ENCODE results near the gene PTPRT. TPM values are rescaled to one million over a fixed set of nuclear protein-coding genes. Genes with fewer than 3 reads are reported as not detected.

PTPRT gene
- total RNA-seq, 4 donors from 2014 or later = under 0.01 to 2.1 TPM; not detected in 2

GRCh38 chr20:42613076-42613475 is 576.6 kb downstream of the PTPRT start:
- Histone ChIP-seq H3K36me3 (no peaks in the 10 kb centered on the region), H3K9me3 (no peaks in the 10 kb centered on the region), H3K4me3 (no peak overlapping the region), H3K27ac (no peak overlapping the region), H3K4me1 (no peaks in the 10 kb centered on the region), H3K27me3 (no peaks in the 10 kb centered on the region)
- DNase-seq = no peak
- intact Hi-C loops (cut with DNase I; ENCODE audit: low total_unique reads) = no loop called here
- TF ChIP-seq CTCF (IDR thresholded peaks at IDR 0.05) (no peak), POLR2A (IDR thresholded peaks at IDR 0.05) (no peak)

GRCh38 chr20:42611889-42612837 is 577.5 kb downstream of the PTPRT start:
- no peak for DNase-seq
- Histone ChIP-seq H3K4me3 (no peak overlapping the region), H3K4me1 (no peaks in the 10 kb centered on the region), H3K9me3 (no peaks in the 10 kb centered on the region), H3K27ac (no peak overlapping the region), H3K36me3 (no peaks in the 10 kb centered on the region), H3K27me3 (no peaks in the 10 kb centered on the region)
- TF ChIP-seq CTCF (IDR thresholded peaks at IDR 0.05) (no peak), POLR2A (IDR thresholded peaks at IDR 0.05) (no peak)
- intact Hi-C loops (cut with DNase I; ENCODE audit: low total_unique reads) = no loop called here

- no peaks in the 10 kb centered on the region for H3K4me1 ChIP-seq
- no peak overlapping the region for H3K4me3 ChIP-seq
- no peaks in the 10 kb centered on the region for H3K27me3 ChIP-seq
- DNase-seq = no peak
- no peak for TF ChIP-seq POLR2A (IDR thresholded peaks at IDR 0.05)
- no peak for TF ChIP-seq CTCF (IDR thresholded peaks at IDR 0.05)
- intact Hi-C loops (cut with DNase I; ENCODE audit: low total_unique reads) = no loop called here
- no peaks in the 10 kb centered on the region for H3K9me3 ChIP-seq
- no peaks in the 10 kb centered on the region for H3K36me3 ChIP-seq
- H3K27ac ChIP-seq = no peak overlapping the region
Measured at GRCh38 chr20:42611423-42611822, 578.3 kb downstream of the PTPRT start.

GRCh38 chr20:42610070-42610469 is 579.6 kb downstream of the PTPRT start:
- no peaks in the 10 kb centered on the region for H3K4me1 ChIP-seq

More at GRCh38 chr20:42610070-42610469, 579.6 kb downstream of the PTPRT start:
- no peak overlapping the region for H3K4me3 ChIP-seq
- H3K27me3 ChIP-seq = no peaks in the 10 kb centered on the region
- intact Hi-C loops (cut with DNase I; ENCODE audit: low total_unique reads) = no loop called here
- TF ChIP-seq CTCF (IDR thresholded peaks at IDR 0.05) = no peak
- TF ChIP-seq POLR2A (IDR thresholded peaks at IDR 0.05) = no peak
- no peaks in the 10 kb centered on the region for H3K36me3 ChIP-seq
- no peaks in the 10 kb centered on the region for H3K9me3 ChIP-seq
- H3K27ac ChIP-seq = no peak overlapping the region
- no peak for DNase-seq

All from uterus (tissue), 4 donors.